Endothelial cell of umbilical vein (primary cell): ENCODE results near the gene OR10K1. TPM values are rescaled to one million over a fixed set of nuclear protein-coding genes. Genes with fewer than 3 reads are reported as not detected.

ENCODE experiments used
- BruUV-seq: library from RNA; stranded (reverse); fragments of 400-500 nt; replicated peaks from 2 replicates; lab custom pipeline; 2021; lab: Mats Ljungman, UMichigan
- CTCF ChIA-PET: fragments of 300-600, 350-600 bp; sonication (Branson Sonifier 250); formaldehyde crosslinking; loops from one replicate; lab custom pipeline; 2021; ENCODE audit warnings: antibody characterized with exemption, inconsistent platforms; lab: Charles Lee
- POLR2A ChIA-PET: fragments of 300-600, 350-600 bp; sonication (Branson Sonifier 250); formaldehyde crosslinking; loops from one replicate; lab custom pipeline; 2021; ENCODE audit warnings: antibody characterized with exemption, inconsistent platforms; lab: Charles Lee
- DNase-seq: peaks from one replicate; pipeline ENCODE4 v3.0.0-alpha.2; 2011; ENCODE audit warnings: low read depth, low spot score
- FAIRE-seq: peaks from 2 replicates; lab custom pipeline; 2011; peaks lifted over from hg19 to GRCh38; lab: Jason Lieb, UNC
- H2AFZ ChIP-seq: 2 replicates; pipeline ENCODE4 v1.6.0; 2012; ENCODE audit warnings: low read depth, low read length, control low read depth, inconsistent platforms
- H3K27ac ChIP-seq: 2 replicates; pipeline ENCODE4 v1.5.1; 2011; ENCODE audit warnings: low read depth, mild to moderate bottlenecking, control low read depth, low read length, moderate library complexity; ENCODE audit not compliant: insufficient read depth
- H3K27me3 ChIP-seq, 2 experiments: 2 replicates each; pipeline versions ENCODE4 v1.6.0 to v1.6.1; 2011; ENCODE audit warnings: low read length in 2 of 2, mixed read lengths in 1 of 2; ENCODE audit not compliant: control insufficient read depth in 2 of 2, insufficient read depth in 2 of 2
- H3K36me3 ChIP-seq, 2 experiments: 2 replicates in 1 of 2; 3 replicates in 1 of 2; pipeline ENCODE4 v1.5.1; 2011; ENCODE audit warnings: low read length in 2 of 2, mild to moderate bottlenecking in 1 of 2, moderate library complexity in 1 of 2; ENCODE audit not compliant: control insufficient read depth in 2 of 2, insufficient read depth in 2 of 2; ENCODE audit errors: extremely low read depth in 1 of 2
- H3K4me1 ChIP-seq: 3 replicates; pipeline ENCODE4 v1.5.1; 2011; ENCODE audit warnings: mild to moderate bottlenecking, low read length; ENCODE audit not compliant: control insufficient read depth, insufficient read depth; ENCODE audit errors: extremely low read depth
- H3K4me2 ChIP-seq: 2 replicates; pipeline ENCODE4 v1.6.1; 2011; ENCODE audit warnings: low read length, control low read depth, mixed read lengths; ENCODE audit not compliant: insufficient read depth
- H3K4me3 ChIP-seq, 3 experiments: fragments of 200-600 bp in 1 of 3; sonication (generic), shearing (Covaris generic) in 1 of 3; replicated peaks in 1 of 3; 2 replicates each; pipeline ENCODE4 v1.5.1; 2011 to 2016; ENCODE audit warnings: control low read depth in 3 of 3, low read length in 3 of 3, mild to moderate bottlenecking in 2 of 3, inconsistent platforms in 1 of 3, low read depth in 1 of 3, moderate library complexity in 1 of 3; ENCODE audit not compliant: insufficient read depth in 1 of 3
- H3K79me2 ChIP-seq: 2 replicates; pipeline ENCODE4 v1.6.0; 2012; ENCODE audit warnings: low read length, inconsistent platforms; ENCODE audit not compliant: control insufficient read depth, insufficient read depth
- H3K9ac ChIP-seq: replicated peaks from 2 replicates; pipeline ENCODE3; 2011; ENCODE audit warnings: low read length, control low read depth; ENCODE audit not compliant: insufficient read depth; ENCODE audit errors: extremely low read depth
- H3K9me1 ChIP-seq: replicated peaks from 3 replicates; pipeline ENCODE4 v1.6.0; 2011; ENCODE audit warnings: mild to moderate bottlenecking, low read length; ENCODE audit not compliant: control insufficient read depth, insufficient read depth; ENCODE audit errors: extremely low read depth
- H3K9me3 ChIP-seq: replicated peaks from 2 replicates; pipeline ENCODE4 v1.5.1; 2012; ENCODE audit warnings: low read length, inconsistent platforms; ENCODE audit not compliant: control insufficient read depth, insufficient read depth
- H4K20me1 ChIP-seq: replicated peaks from 2 replicates; pipeline ENCODE3; 2011; ENCODE audit warnings: mild to moderate bottlenecking, low read length; ENCODE audit not compliant: control insufficient read depth, insufficient read depth; ENCODE audit errors: extremely low read depth
- CTCF ChIP-seq, 2 donors: IDR thresholded peaks; 1 replicate in 1 of 2; 2 replicates in 1 of 2; pipeline ENCODE4 v1.5.1; 2011; ENCODE audit warnings: low read length in 2 of 2, mild to moderate bottlenecking in 2 of 2, moderate library complexity in 2 of 2, control low read depth in 1 of 2, inconsistent platforms in 1 of 2, low read depth in 1 of 2; ENCODE audit not compliant: insufficient read depth in 1 of 2; ENCODE audit errors: extremely low read depth in 1 of 2
- EZH2 ChIP-seq: IDR thresholded peaks from 2 replicates; pipeline ENCODE4 v1.6.1; 2012; ENCODE audit warnings: borderline replicate concordance, low read depth, mild to moderate bottlenecking, moderate library complexity, low read length, inconsistent platforms; ENCODE audit not compliant: severe bottlenecking
- FOS ChIP-seq: IDR thresholded peaks from 2 replicates; pipeline ENCODE4 v1.6.1; 2011; ENCODE audit warnings: mild to moderate bottlenecking, low read length, moderate library complexity, borderline replicate concordance; ENCODE audit not compliant: insufficient read depth
- GATA2 ChIP-seq: IDR thresholded peaks from 2 replicates; pipeline ENCODE4 v1.7.0; 2011; ENCODE audit warnings: low read depth, mild to moderate bottlenecking, moderate library complexity, mixed read lengths, low read length; ENCODE audit not compliant: insufficient read length, insufficient read depth
- JUN ChIP-seq: IDR thresholded peaks from 2 replicates; pipeline ENCODE4 v1.6.1; 2011; ENCODE audit warnings: borderline replicate concordance, low read depth; ENCODE audit not compliant: insufficient read length, insufficient read depth
- MAX ChIP-seq: IDR thresholded peaks from 2 replicates; pipeline ENCODE4 v1.6.1; 2011; ENCODE audit not compliant: insufficient read depth, insufficient read length
- MYC ChIP-seq: IDR thresholded peaks from one replicate; pipeline ENCODE4 v1.6.1; 2011; ENCODE audit warnings: mild to moderate bottlenecking, low read depth, low read length
- POLR2A ChIP-seq: IDR thresholded peaks from 2 replicates; pipeline ENCODE4 v1.6.1; 2012; ENCODE audit warnings: low read depth, mild to moderate bottlenecking, control low read depth, low read length
- POLR2AphosphoS5 ChIP-seq: IDR thresholded peaks from 2 replicates; pipeline ENCODE4 v1.6.1; 2012; ENCODE audit warnings: low read depth, mild to moderate bottlenecking, control low read depth, low read length, moderate library complexity; ENCODE audit not compliant: insufficient read depth
- dilution Hi-C: fragments of 300-500 bp; cut with MboI; formaldehyde crosslinking; loops from one replicate; pipeline ENCODE4 v1.15.0; 2019; ENCODE audit warnings: low sequenced_read_pairs; ENCODE audit not compliant: extremely low pct_ligation_motif_present
- intact Hi-C: fragments of 100-400 bp; cut with micrococcal nuclease; formaldehyde crosslinking; loops from one replicate; pipeline ENCODE4 v1.10.0; 2022
- polyA plus RNA-seq, 4 experiments: library from polyadenylated mRNA; depleted of rRNA in 3 of 4; stranded (reverse) in 3 of 4; unstranded in 1 of 4; fragments of >200 nt; gene quantifications; 2 replicates each; pipeline versions ENCODE4 v1.2.1 to v1.2.3, GENCODE V29; 2011 to 2012; ENCODE audit warnings: missing spikeins in 1 of 4
- total RNA-seq: library from RNA; stranded (reverse); gene quantifications from 2 replicates; pipeline ENCODE4 v1.2.3, GENCODE V29; 2021

The OR10K1 gene
- total and polyA plus RNA-seq, 2 donors (not counting 3 experiments of a cell fraction or from before 2014, with no cell fraction given) = not detected

GRCh38 chr1:158425027-158425426, 36.6 kb upstream of the OR10K1 start:
- Histone ChIP-seq H2AFZ (no peak overlapping the region), H3K27ac (no peak overlapping the region), H3K4me3 (no peak overlapping the region), H3K9me1 (no peaks in the 10 kb centered on the region), H3K4me2 (no peak overlapping the region), H3K4me1 (no peaks in the 10 kb centered on the region), H4K20me1 (no peaks in the 10 kb centered on the region), H3K9ac (no peak overlapping the region), H3K9me3 (no peaks in the 10 kb centered on the region), H3K27me3 (no peaks in the 10 kb centered on the region), H3K36me3 (no peaks in the 10 kb centered on the region), H3K79me2 (no peaks in the 10 kb centered on the region)
- DNase-seq (no peak), FAIRE-seq (no peak)
- BruUV-seq = no TSS peak
- ChIA-PET CTCF (no interaction called here), POLR2A (no interaction called here)
- TF ChIP-seq EZH2 (no peak), POLR2AphosphoS5 (no peak), CTCF (IDR thresholded peaks at IDR 0.05; ENCODE audit: extremely low read depth in 1 of 2, insufficient read depth in 1 of 2, low read depth in 1 of 2, low read length in 2 of 2) (no peak), MYC (no peak), GATA2 (no peak), POLR2A (no peak), JUN (no peak), FOS (no peak), MAX (no peak)
- dilution Hi-C loops = no loop called here
- intact Hi-C loops = no loop called here
